ENCODE measurements around the gene SMC1A.

DNA sequence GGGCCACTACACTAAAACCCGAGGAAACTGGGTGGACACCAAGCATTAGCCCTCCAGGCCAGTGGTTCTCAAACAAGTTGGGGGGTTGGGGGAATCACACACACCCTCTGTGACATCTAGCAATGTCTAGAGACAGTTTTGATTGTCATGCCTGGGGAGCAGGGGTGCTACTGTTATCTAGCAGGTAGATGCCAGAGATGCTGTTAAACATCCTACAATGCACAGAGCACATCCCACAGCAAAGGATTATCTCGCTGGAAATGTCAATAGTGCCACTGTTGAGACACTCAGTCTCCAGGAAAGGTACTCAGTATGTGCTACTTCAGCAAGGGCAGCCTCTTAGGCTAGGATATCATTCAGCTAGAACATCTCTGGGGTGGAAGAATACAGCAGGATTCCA is 1.3 kb downstream of the SMC1A start:
- TF ChIP-seq, protein P1, sequence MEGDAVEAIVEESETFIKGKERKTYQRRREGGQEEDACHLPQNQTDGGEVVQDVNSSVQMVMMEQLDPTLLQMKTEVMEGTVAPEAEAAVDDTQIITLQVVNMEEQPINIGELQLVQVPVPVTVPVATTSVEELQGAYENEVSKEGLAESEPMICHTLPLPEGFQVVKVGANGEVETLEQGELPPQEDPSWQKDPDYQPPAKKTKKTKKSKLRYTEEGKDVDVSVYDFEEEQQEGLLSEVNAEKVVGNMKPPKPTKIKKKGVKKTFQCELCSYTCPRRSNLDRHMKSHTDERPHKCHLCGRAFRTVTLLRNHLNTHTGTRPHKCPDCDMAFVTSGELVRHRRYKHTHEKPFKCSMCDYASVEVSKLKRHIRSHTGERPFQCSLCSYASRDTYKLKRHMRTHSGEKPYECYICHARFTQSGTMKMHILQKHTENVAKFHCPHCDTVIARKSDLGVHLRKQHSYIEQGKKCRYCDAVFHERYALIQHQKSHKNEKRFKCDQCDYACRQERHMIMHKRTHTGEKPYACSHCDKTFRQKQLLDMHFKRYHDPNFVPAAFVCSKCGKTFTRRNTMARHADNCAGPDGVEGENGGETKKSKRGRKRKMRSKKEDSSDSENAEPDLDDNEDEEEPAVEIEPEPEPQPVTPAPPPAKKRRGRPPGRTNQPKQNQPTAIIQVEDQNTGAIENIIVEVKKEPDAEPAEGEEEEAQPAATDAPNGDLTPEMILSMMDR (IDR thresholded peaks at IDR 0.05; ENCODE audit: low read depth, low read length) = no peak
- TF ChIP-seq POLR2A (IDR thresholded peaks at IDR 0.05; ENCODE audit: extremely low read depth, insufficient read length) = no peak

Data from NB4 (cell line).